Adrenal gland (tissue), 12 donors: Measurements from ENCODE around the gene ANKS3. TPM values are rescaled to one million over a fixed set of nuclear protein-coding genes. Genes with fewer than 3 reads are reported as not detected.

Experiments
- DNase-seq, 7 donors: peaks; one replicate each; pipeline ENCODE4 v3.0.0-alpha.2; 2019 to 2020
- H3K27ac ChIP-seq, 5 donors: fragments of 200-600 bp; sonication (generic) in 4 of 5; 1 replicate in 3 of 5; 2 replicates in 2 of 5; pipeline versions ENCODE4 v1.5.1 to v1.8.0; 2016 to 2020; ENCODE audit warnings: mild to moderate bottlenecking in 1 of 5
- H3K27me3 ChIP-seq: fragments of 200-600 bp; 2 replicates; pipeline ENCODE4 v1.8.0; 2021
- H3K36me3 ChIP-seq, 2 donors: fragments of 200-600 bp; replicated peaks in 1 of 2; 1 replicate in 1 of 2; 2 replicates in 1 of 2; pipeline versions ENCODE4 v1.5.1 to v1.8.0; 2018 to 2022
- H3K4me1 ChIP-seq, 2 donors: fragments of 200-600 bp; replicated peaks in 1 of 2; 1 replicate in 1 of 2; 2 replicates in 1 of 2; pipeline versions ENCODE4 v1.5.1 to v1.8.0; 2018 to 2021
- H3K4me3 ChIP-seq, 4 donors: fragments of 200-600 bp; sonication (generic) in 3 of 4; one replicate each; pipeline ENCODE4 v1.5.1; 2016 to 2018
- H3K9me3 ChIP-seq, 3 donors: fragments of 200-600 bp; sonication (generic) in 1 of 3; replicated peaks in 1 of 3; 1 replicate in 2 of 3; 2 replicates in 1 of 3; pipeline versions ENCODE4 v1.5.1 to v1.8.0; 2016 to 2021
- CTCF ChIP-seq, 6 experiments: fragments of 450-650 bp in 4 of 6; fragments of 200-600 bp in 2 of 6; sonication (generic) in 1 of 6; IDR thresholded peaks; 1 replicate in 5 of 6; 2 replicates in 1 of 6; pipeline versions ENCODE4 v1.5.1 to v1.8.0; 2016 to 2021; ENCODE audit warnings: antibody characterized with exemption in 6 of 6, mild to moderate bottlenecking in 2 of 6, moderate library complexity in 1 of 6
- POLR2A ChIP-seq, 2 donors: fragments of 450-650 bp; IDR thresholded peaks; one replicate each; pipeline ENCODE4 v1.6.1; 2017; ENCODE audit warnings: antibody characterized with exemption in 2 of 2, mild to moderate bottlenecking in 2 of 2, moderate library complexity in 1 of 2
- WGBS, 4 donors: extraction: QIAGEN DNeasy Blood & Tissue Kit in 2 of 4; methylation state at CpG; one replicate each; pipeline versions ENCODE4 v1.1.5 to v1.1.7; 2013 to 2017; 5-methylcytosine and 5-hydroxymethylcytosine counted together
- intact Hi-C, 2 donors: fragments of 100-400 bp; cut with DNase I; formaldehyde crosslinking; loops; one replicate each; pipeline versions ENCODE4 v1.14.1 to v1.15.0; 2022 to 2023
- polyA plus RNA-seq, 3 donors: library from polyadenylated mRNA; stranded (reverse); fragments of 200-250 nt in 2 of 3; fragments of 350-450 nt in 1 of 3; fragmentation: Illumina TruSeq in 1 of 3; extraction: RNeasy Lipid Tissue Mini Kit (QIAGEN cat#74804) in 1 of 3; gene quantifications; one replicate each; pipeline ENCODE4 v1.2.3, GENCODE V29; 2013 to 2014
- total RNA-seq, 9 donors: library from RNA; depleted of rRNA in 4 of 9; stranded (reverse); fragments of >200 nt in 4 of 9; fragments of 120-200 nt in 1 of 9; fragmentation: NEBNext Ultra II Directional in 1 of 9; extraction: Animal tissue kit (Norgen Biotek cat#: 25700) in 1 of 9; gene quantifications; one replicate each; pipeline versions ENCODE4 v1.1.0 to v1.2.4, GENCODE V29; 2013 to 2023
- donor health status: healthy with polysubstance abuse.
- donor health status: Bipolar disorder and iron deficiency.
- donor health status: DM: yes; HTN: yes; CAD: no.
- donor health status: DM: no; HTN: no; CAD: no.
- donor health status: DM: no; HTN: no; CAD: no.
- donor health status: DM: yes; HTN: yes; CAD: no.

Gene ANKS3
- total and polyA plus RNA-seq, 12 donors, result 7.2 to 118 (median 19.1) TPM

- DNase-seq, result no peak
- H3K27ac ChIP-seq, result no peak overlapping the region
- H3K9me3 ChIP-seq, result no peaks in the 10 kb centered on the region
- no peaks in the 10 kb centered on the region for H3K36me3 ChIP-seq
- WGBS, 4 donors, result 78 to 83% (median 80%) methylated on average over 9 to 15 of the region's 15 CpGs
- TF ChIP-seq CTCF (IDR thresholded peaks at IDR 0.05) (no peak), POLR2A (IDR thresholded peaks at IDR 0.05) (no peak)
- H3K4me1 ChIP-seq, result peaks cover 4 to 10% of the 10 kb centered on the region in 2 donors
- intact Hi-C loops, result loop anchor here in 1 of 2 donors (10.0 kb wide), 1 partner anchor 217 kb away; the partner anchor contains the start of gene SEC14L5
- H3K4me3 ChIP-seq, result no peak overlapping the region
- H3K27me3 ChIP-seq, result no peaks in the 10 kb centered on the region
Observed at GRCh38 chr16:4737545-4737944, 3.5 kb upstream of the ANKS3 start.

GRCh38 chr16:4736546-4736945, 2.5 kb upstream of the ANKS3 start:
- Histone ChIP-seq H3K9me3 (no peaks in the 10 kb centered on the region), H3K4me3 (no peak overlapping the region), H3K4me1 (peaks cover 4 to 10% of the 10 kb centered on the region in 2 donors), H3K27ac (no peak overlapping the region), H3K27me3 (no peaks in the 10 kb centered on the region), H3K36me3 (no peaks in the 10 kb centered on the region)
- no peak for TF ChIP-seq CTCF (IDR thresholded peaks at IDR 0.05)
- TF ChIP-seq POLR2A (IDR thresholded peaks at IDR 0.05), result no peak
- DNase-seq, result no peak
- intact Hi-C loops, result loop anchor here in 1 of 2 donors (10.0 kb wide), 1 partner anchor 218 kb away; the partner anchor contains the start of gene SEC14L5
- 68 to 85% (median 81%) methylated on average over 3 to 4 of the region's 4 CpGs for WGBS, 4 donors

- Histone ChIP-seq H3K27ac (peak overlapping the region in 4 of 5 donors; percentile 42 to 87 (median 56)), H3K9me3 (no peaks in the 10 kb centered on the region), H3K4me1 (peaks cover 4 to 10% of the 10 kb centered on the region in 2 donors), H3K27me3 (no peaks in the 10 kb centered on the region), H3K36me3 (peaks cover 0 to 4% of the 10 kb centered on the region in 2 donors), H3K4me3 (peak overlapping the region; percentile 41 to 100 (median 82))
- peak; percentile 88 to 95 (median 92) for DNase-seq
- intact Hi-C loops, result loop anchor here in 1 of 2 donors (10.0 kb wide), 1 partner anchor 220 kb away; the partner anchor contains the start of gene SEC14L5
- TF ChIP-seq POLR2A (IDR thresholded peaks at IDR 0.05), result no peak
- no peak for TF ChIP-seq CTCF (IDR thresholded peaks at IDR 0.05)
- WGBS, 4 donors, result 5 to 18% (median 8%) methylated on average over 15 to 38 of the region's 38 CpGs
Observed at GRCh38 chr16:4734730-4735535, 862 bp upstream of the ANKS3 start.

- peak in 2 of 7 donors; percentile 27 to 63 for DNase-seq
- no peaks in the 10 kb centered on the region for H3K27me3 ChIP-seq
- no peaks in the 10 kb centered on the region for H3K9me3 ChIP-seq
- no peak for TF ChIP-seq POLR2A (IDR thresholded peaks at IDR 0.05)
- no peak for TF ChIP-seq CTCF (IDR thresholded peaks at IDR 0.05)
- H3K36me3 ChIP-seq, result peaks cover 0 to 16% of the 10 kb centered on the region in 2 donors
- intact Hi-C loops, result loop anchor here in 1 of 2 donors (10.0 kb wide), 1 partner anchor 221 kb away; the partner anchor contains the start of gene SEC14L5
- WGBS, 4 donors, result 0 to 1% (median 1%) methylated on average over 14 to 19 of the region's 19 CpGs
- peak overlapping the region in 2 of 5 donors; percentile 27 to 87 for H3K27ac ChIP-seq
- H3K4me3 ChIP-seq, result peak overlapping the region in 3 of 4 donors; percentile 62 to 100 (median 79)
- peaks cover 4 to 10% of the 10 kb centered on the region in 2 donors for H3K4me1 ChIP-seq
Observed at GRCh38 chr16:4733747-4734062, 366 bp downstream of the ANKS3 start.
